ENCODE results near the gene KNDC1. TPM values are rescaled to one million over a fixed set of nuclear protein-coding genes. Genes with fewer than 3 reads are reported as not detected.

The KNDC1 gene
- total and polyA plus RNA-seq, 12 donors: 1.0 to 93.4 (median 39.0) TPM

DNA sequence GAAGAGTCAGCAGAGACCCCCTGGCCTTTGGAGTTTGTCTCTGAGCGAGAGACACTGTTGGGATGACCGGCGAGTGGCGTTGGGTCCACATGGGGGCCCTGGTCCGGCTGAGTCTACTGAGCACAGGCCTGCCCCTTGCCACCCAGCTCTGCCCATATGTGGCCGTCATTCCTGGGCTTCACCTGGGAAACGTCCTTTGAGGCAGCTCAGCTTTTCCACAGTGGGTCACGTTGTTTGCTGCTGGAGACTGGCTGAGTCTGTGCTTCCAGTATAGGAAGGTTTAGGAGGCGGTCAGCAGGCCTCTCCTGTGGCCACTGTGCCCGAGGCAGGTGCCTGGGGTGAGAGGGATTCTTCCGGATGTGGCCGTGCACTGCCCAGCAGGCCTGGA, 99.6 kb downstream of the KNDC1 start:
- Histone ChIP-seq H3K36me3 (replicated peaks in 1 of 2) (no peaks in the 10 kb centered on the region), H3K9me3 (replicated peaks in 1 of 3) (no peaks in the 10 kb centered on the region), H3K4me1 (replicated peaks in 1 of 2) (peaks cover 11 to 49% of the 10 kb centered on the region in 2 donors), H3K4me3 (no peak overlapping the region), H3K27ac (peak overlapping the region in 4 of 5 donors; percentile 82 to 96 (median 88)), H3K27me3 (no peaks in the 10 kb centered on the region)
- whole genome bisulfite sequencing, 4 donors: 27 to 72% (median 64%) methylated on average over 3 to 12 of the region's 12 CpGs
- intact Hi-C loops (cut with DNase I): no loop called here
- no peak for DNase-seq
- TF ChIP-seq POLR2A (IDR thresholded peaks at IDR 0.05): no peak
- TF ChIP-seq, protein P1, sequence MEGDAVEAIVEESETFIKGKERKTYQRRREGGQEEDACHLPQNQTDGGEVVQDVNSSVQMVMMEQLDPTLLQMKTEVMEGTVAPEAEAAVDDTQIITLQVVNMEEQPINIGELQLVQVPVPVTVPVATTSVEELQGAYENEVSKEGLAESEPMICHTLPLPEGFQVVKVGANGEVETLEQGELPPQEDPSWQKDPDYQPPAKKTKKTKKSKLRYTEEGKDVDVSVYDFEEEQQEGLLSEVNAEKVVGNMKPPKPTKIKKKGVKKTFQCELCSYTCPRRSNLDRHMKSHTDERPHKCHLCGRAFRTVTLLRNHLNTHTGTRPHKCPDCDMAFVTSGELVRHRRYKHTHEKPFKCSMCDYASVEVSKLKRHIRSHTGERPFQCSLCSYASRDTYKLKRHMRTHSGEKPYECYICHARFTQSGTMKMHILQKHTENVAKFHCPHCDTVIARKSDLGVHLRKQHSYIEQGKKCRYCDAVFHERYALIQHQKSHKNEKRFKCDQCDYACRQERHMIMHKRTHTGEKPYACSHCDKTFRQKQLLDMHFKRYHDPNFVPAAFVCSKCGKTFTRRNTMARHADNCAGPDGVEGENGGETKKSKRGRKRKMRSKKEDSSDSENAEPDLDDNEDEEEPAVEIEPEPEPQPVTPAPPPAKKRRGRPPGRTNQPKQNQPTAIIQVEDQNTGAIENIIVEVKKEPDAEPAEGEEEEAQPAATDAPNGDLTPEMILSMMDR (IDR thresholded peaks at IDR 0.05): no peak

DNA sequence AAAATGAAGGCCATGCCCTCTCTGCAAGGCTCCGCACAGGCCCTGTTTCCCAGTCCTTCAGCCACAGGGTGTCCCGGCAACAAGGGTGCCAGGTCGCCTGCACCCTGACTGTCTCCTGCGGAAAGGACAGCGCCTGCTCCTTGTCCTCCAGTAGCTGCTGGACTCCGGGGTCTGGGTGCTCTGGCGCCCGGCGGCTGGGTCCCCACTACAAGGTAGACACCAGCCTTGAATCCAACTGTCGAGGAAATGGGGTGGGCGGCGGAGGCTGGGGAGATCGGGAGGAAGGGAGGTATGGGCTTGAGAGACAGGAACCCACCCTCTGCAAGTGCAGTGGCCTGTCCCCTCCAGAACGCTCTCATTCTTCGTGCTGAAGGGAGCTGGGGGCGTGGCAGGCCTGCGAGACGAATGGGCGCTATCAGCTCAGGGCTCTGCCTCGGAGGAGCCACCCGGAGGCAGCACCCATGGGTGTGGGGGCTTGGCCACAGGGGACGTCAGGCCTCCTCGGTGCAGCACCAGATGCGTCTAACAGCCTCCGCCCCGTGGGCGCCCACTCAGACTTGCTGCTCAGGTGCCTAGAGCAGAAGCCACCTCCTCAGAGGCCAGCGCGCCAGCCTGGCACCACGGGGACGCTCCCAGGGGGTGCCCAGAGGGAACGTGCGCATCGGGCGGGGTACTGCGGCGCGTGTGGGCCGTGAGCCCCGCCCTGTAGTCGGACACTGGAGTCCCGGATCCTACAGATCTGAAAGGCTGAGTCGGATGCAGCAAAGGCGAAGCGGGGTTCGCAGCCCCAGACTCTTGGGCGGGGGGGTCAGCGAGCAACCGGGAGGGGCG, 101.1 kb downstream of the KNDC1 start:
- peak overlapping the region in 3 of 4 donors; percentile 18 to 68 (median 60) for H3K4me3 ChIP-seq
- peak; percentile 54 to 75 (median 61) for DNase-seq
- H3K27ac ChIP-seq: peak overlapping the region in 4 of 5 donors; percentile 58 to 86 (median 83)
- TF ChIP-seq, protein P1 (IDR thresholded peaks at IDR 0.05): no peak
- TF ChIP-seq POLR2A (IDR thresholded peaks at IDR 0.05): no peak
- WGBS, 4 donors: 15 to 58% (median 22%) methylated on average over 9 to 50 of the region's 50 CpGs
- H3K4me1 ChIP-seq (replicated peaks in 1 of 2): peaks cover 8 to 42% of the 10 kb centered on the region in 2 donors
- no peaks in the 10 kb centered on the region for H3K27me3 ChIP-seq
- H3K36me3 ChIP-seq (replicated peaks in 1 of 2): no peaks in the 10 kb centered on the region
- intact Hi-C loops (cut with DNase I): no loop called here
- H3K9me3 ChIP-seq (replicated peaks in 1 of 3): no peaks in the 10 kb centered on the region

- Histone ChIP-seq H3K4me3 (peak overlapping the region in 3 of 4 donors; percentile 18 to 68 (median 60)), H3K9me3 (replicated peaks in 1 of 3) (no peaks in the 10 kb centered on the region), H3K27ac (peak overlapping the region in 4 of 5 donors; percentile 58 to 86 (median 83)), H3K36me3 (replicated peaks in 1 of 2) (no peaks in the 10 kb centered on the region), H3K27me3 (no peaks in the 10 kb centered on the region), H3K4me1 (replicated peaks in 1 of 2) (peaks cover 8 to 42% of the 10 kb centered on the region in 2 donors)
- intact Hi-C loops (cut with DNase I): no loop called here
- 0 to 2% (median 0%) methylated on average over 2 to 77 of the region's 79 CpGs for WGBS, 4 donors
- DNase-seq: peak; percentile 87 to 94 (median 93)
- TF ChIP-seq, protein P1 (IDR thresholded peaks at IDR 0.05): no peak
- peak in 1 of 2 donors; percentile 41 for TF ChIP-seq POLR2A (IDR thresholded peaks at IDR 0.05)
Observed at GRCh38 chr10:133261726-133262325, 101.8 kb downstream of the KNDC1 start.

DNA sequence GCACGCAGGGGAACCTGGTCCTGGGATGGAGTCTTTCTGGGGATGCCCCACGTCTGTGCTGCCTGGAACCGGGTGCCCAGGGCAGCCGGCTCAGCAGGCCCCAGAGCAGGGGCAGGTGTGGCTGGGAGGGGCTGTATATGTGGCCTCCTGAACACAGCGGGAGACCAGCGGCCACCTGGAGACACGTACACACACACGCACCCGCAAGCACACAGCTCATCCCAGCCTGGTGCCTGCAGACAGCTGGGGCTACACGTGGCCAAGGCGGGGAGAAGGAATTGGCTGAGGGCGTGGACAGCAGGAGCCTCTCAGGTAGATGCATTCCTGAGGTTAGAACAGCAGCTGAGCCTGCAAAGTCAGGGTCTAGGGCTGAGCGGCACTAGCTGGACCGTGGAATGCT, 102.7 kb downstream of the KNDC1 start:
- Histone ChIP-seq H3K27me3 (no peaks in the 10 kb centered on the region), H3K4me3 (no peak overlapping the region), H3K9me3 (replicated peaks in 1 of 3) (no peaks in the 10 kb centered on the region), H3K36me3 (replicated peaks in 1 of 2) (no peaks in the 10 kb centered on the region), H3K4me1 (replicated peaks in 1 of 2) (peaks cover 8 to 36% of the 10 kb centered on the region in 2 donors), H3K27ac (no peak overlapping the region)
- WGBS, 4 donors: 81 to 92% (median 90%) methylated on average over 7 to 14 of the region's 14 CpGs
- TF ChIP-seq, protein P1 (IDR thresholded peaks at IDR 0.05): no peak
- no peak for TF ChIP-seq POLR2A (IDR thresholded peaks at IDR 0.05)
- no peak for DNase-seq
- intact Hi-C loops (cut with DNase I): no loop called here

Measured in adrenal gland (tissue), 12 donors.